Measurements from ENCODE around the gene SLC22A31.

Gene SLC22A31

DNA sequence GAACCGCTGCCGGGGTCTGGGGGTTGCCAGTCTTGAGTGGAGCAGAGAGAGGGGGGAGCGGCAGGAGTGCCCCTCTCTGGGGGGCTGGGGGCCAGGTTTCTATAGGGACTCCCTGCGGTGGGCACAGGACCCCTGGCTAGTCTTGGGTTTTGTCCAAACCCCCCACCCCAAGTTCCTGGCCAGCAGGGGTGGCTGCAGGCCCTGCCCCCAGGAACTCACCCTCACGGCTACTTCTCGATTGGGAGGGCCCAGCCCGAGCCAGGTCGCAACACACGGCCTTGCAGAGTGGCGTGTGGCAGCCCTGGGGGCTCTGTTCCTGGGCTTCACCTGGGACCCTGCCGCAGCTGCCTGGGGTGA is 28.2 kb downstream of the SLC22A31 start:
- H3K36me3 ChIP-seq, result no peaks in the 10 kb centered on the region
- no peak overlapping the region for H3K4me3 ChIP-seq
- no peaks in the 10 kb centered on the region for H3K9me3 ChIP-seq
- TF ChIP-seq, protein P1, sequence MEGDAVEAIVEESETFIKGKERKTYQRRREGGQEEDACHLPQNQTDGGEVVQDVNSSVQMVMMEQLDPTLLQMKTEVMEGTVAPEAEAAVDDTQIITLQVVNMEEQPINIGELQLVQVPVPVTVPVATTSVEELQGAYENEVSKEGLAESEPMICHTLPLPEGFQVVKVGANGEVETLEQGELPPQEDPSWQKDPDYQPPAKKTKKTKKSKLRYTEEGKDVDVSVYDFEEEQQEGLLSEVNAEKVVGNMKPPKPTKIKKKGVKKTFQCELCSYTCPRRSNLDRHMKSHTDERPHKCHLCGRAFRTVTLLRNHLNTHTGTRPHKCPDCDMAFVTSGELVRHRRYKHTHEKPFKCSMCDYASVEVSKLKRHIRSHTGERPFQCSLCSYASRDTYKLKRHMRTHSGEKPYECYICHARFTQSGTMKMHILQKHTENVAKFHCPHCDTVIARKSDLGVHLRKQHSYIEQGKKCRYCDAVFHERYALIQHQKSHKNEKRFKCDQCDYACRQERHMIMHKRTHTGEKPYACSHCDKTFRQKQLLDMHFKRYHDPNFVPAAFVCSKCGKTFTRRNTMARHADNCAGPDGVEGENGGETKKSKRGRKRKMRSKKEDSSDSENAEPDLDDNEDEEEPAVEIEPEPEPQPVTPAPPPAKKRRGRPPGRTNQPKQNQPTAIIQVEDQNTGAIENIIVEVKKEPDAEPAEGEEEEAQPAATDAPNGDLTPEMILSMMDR (IDR thresholded peaks at IDR 0.05), result no peak
- no peak for DNase-seq
- peaks cover 6 to 97% of the 10 kb centered on the region in 2 donors for H3K27me3 ChIP-seq
- no peak overlapping the region for H3K27ac ChIP-seq
- peaks cover 0 to 28% (median 18%) of the 10 kb centered on the region in 4 donors for H3K4me1 ChIP-seq
- intact Hi-C loops (cut with DNase I; ENCODE audit: low total_unique reads), result no loop called here

DNA sequence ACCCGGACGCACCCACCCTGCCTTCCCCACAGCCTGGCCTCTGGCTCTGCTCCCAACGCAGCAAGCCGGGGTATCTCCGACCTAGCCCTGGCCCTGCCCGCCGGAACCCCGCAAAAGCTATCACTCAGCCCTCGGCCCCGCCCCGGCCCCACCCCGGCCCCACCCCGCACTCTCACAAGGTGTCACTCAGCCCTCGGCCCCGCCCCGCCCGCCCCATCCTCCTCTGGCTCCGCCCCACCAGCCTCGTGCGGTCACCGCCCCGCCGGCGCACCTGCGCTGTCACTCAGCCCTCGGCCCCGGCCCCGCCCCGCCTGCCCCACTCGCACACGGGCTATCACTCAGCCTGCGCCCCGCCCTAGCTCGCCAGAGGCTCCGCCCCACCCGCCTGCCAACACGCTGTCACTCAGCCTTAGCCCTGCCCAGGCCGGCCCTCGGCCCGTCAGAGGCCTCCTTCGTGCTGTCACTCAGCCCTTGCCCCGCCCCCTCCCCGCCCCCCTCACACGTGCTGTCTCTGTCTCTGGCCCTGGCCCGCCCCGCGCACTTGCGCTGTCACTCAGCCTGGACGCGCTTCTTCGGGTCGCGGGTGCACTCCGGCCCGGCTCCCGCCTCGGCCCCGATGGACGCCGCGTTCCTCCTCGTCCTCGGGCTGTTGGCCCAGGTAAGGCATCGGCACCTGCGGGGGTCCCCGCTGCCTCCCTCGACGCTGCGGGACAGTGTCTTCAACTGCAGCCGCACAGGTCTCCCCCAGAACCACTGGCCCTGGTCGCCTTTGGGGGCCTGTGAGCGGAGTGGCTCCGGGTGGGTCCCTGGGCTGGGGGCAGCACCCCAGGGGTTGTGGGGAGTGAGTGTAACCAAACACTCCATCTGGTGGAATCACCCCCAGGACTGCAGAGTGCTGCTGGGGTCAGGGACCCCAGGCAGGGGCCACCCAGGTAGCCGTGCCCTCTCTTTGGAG is 28.8 kb downstream of the SLC22A31 start, which contains the start of gene CDH15:
Gene CDH15, plus strand, starts transcription at position 533 of the 955 bp plus-strand sequence. Its CDS starts 84 bp downstream, at position 617.
- no peak within 1 kb of the TSS for H3K27ac ChIP-seq
- H3K4me1 ChIP-seq, result peaks cover 0 to 33% (median 20%) of the 10 kb centered on the region in 4 donors
- no peaks in the 10 kb centered on the region for H3K36me3 ChIP-seq
- peak; percentile 67 to 85 for DNase-seq
- H3K4me3 ChIP-seq, result peak within 1 kb of the TSS; percentile 8 to 35
- H3K27me3 ChIP-seq, result peaks cover 6 to 97% of the 10 kb centered on the region in 2 donors
- TF ChIP-seq, protein P1 (IDR thresholded peaks at IDR 0.05), result no peak
- intact Hi-C loops (cut with DNase I; ENCODE audit: low total_unique reads), result no loop called here
- no peaks in the 10 kb centered on the region for H3K9me3 ChIP-seq

DNA sequence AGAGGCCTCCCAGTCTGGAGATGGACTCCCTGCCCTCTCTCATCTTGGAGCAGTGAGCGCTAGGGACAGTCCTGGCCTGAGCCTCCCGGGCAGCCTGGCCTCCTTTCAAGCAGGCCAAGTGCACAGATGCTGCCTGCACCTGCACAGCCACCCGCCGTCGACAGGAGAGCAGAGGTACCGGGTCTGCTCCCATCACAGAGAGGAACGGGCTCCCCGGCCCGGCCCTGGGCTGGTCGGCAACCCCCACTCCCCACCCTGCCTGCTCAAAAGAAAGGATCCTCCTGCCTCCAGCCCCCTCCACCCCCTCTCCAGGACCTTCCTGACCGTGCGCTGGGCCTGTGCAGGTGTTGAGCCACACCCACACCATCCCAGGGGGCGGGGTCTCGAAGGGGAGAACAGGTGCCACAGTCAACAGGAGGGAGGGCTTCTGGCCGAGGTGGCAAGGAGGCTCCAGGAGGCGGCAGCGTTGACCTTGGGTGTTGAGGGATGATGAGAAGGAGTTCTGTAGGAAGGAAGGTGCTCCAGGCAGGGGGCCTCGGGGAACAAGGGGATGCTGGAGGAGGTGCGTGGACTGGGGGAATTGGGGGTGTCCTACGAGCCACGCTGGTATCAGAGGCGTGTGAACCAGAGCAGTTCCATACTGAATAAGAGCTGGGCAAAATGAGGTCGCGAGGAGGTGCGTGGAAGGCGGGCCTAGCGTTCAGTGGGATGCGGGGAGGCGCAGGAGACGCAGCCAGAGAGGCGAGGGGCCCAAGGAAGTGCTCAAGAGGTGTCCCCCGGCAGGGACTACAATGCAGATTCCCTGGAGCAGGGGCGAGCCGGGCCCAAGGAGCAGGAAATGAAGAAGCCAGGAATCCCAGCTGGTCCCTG is 29.8 kb downstream of the SLC22A31 start:
- no peak for DNase-seq
- Histone ChIP-seq H3K9me3 (no peaks in the 10 kb centered on the region), H3K4me1 (peaks cover 0 to 33% (median 20%) of the 10 kb centered on the region in 4 donors), H3K27ac (no peak overlapping the region), H3K36me3 (no peaks in the 10 kb centered on the region), H3K27me3 (peaks cover 6 to 93% of the 10 kb centered on the region in 2 donors), H3K4me3 (peak overlapping the region; percentile 8 to 35)
- TF ChIP-seq, protein P1 (IDR thresholded peaks at IDR 0.05), result no peak
- intact Hi-C loops (cut with DNase I; ENCODE audit: low total_unique reads), result no loop called here

DNA sequence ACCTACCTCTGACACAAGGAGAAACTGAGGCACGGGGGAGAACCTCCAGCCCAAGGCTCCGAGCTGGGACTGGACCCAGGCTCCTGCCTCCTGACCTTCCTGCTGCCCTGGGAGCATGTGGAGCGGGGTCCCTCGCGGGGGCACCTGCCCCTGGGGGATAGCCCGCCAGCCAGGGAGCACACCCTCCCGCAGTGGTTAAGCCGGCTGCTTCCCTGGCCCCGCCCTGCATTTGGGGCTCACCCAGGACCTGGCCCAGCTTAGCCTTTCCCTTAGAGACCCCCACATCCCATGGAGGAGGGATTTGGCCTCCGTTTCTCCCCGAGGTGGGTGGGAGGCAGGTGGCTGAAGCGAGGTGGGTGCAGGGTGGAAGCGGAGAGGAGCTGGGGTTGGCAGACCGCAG is 30.6 kb downstream of the SLC22A31 start:
- H3K36me3 ChIP-seq, result no peaks in the 10 kb centered on the region

More for the DNA sequence above, 30.6 kb downstream of the SLC22A31 start:
- no peaks in the 10 kb centered on the region for H3K9me3 ChIP-seq
- no peak overlapping the region for H3K27ac ChIP-seq
- TF ChIP-seq, protein P1 (IDR thresholded peaks at IDR 0.05), result no peak
- no peak for DNase-seq
- peaks cover 6 to 93% of the 10 kb centered on the region in 2 donors for H3K27me3 ChIP-seq
- H3K4me3 ChIP-seq, result no peak overlapping the region
- intact Hi-C loops (cut with DNase I; ENCODE audit: low total_unique reads), result loop anchor here (5.0 kb wide), 1 partner anchor 427 kb away; no protein-coding TSS in a partner anchor
- peaks cover 0 to 33% (median 20%) of the 10 kb centered on the region in 4 donors for H3K4me1 ChIP-seq
